Activated CD4-positive, CD25-positive, alpha-beta regulatory T cell treated with anti-CD3 and anti-CD28 coated beads, Interleukin-2, amount 50 U/mL, for 16 hours (primary cell): ENCODE measurements around the gene FBXO38.

Experiments
- DNase-seq: peaks from one replicate; pipeline ENCODE4 v3.0.0-alpha.2; 2020; ENCODE audit warnings: low read depth, low spot score

FBXO38 gene

GRCh38 chr5:148382961-148383360 lies 797 bp upstream of the FBXO38 start:
- no peak for DNase-seq

GRCh38 chr5:148384380-148384737 lies 601 bp downstream of the FBXO38 start:
- no peak for DNase-seq

GRCh38 chr5:148385094-148385493 lies 1.3 kb downstream of the FBXO38 start:
- DNase-seq = no peak

- no peak for DNase-seq
These were observed 2.3 kb downstream of the FBXO38 start for GRCh38 chr5:148386041-148386440.

- DNase-seq = no peak
These were observed 3.6 kb downstream of the FBXO38 start for GRCh38 chr5:148387325-148387724.

GRCh38 chr5:148388696-148389095 lies 4.9 kb downstream of the FBXO38 start:
- DNase-seq = no peak

- DNase-seq = no peak
These were observed 7.2 kb downstream of the FBXO38 start for GRCh38 chr5:148390914-148391313.

- DNase-seq = no peak
These were observed 7.7 kb downstream of the FBXO38 start for GRCh38 chr5:148391422-148391821.

GRCh38 chr5:148393390-148393741 lies 9.6 kb downstream of the FBXO38 start:
- no peak for DNase-seq

GRCh38 chr5:148394587-148395019 lies 10.8 kb downstream of the FBXO38 start:
- DNase-seq = no peak

GRCh38 chr5:148395031-148395430 lies 11.3 kb downstream of the FBXO38 start:
- no peak for DNase-seq

GRCh38 chr5:148397968-148398595 lies 14.3 kb downstream of the FBXO38 start:
- DNase-seq = no peak

GRCh38 chr5:148398698-148399121 lies 15.0 kb downstream of the FBXO38 start:
- DNase-seq = no peak

GRCh38 chr5:148401604-148402003 lies 17.8 kb downstream of the FBXO38 start:
- no peak for DNase-seq

GRCh38 chr5:148403344-148403743 lies 19.6 kb downstream of the FBXO38 start:
- no peak for DNase-seq

- DNase-seq = no peak
These were observed 22.6 kb downstream of the FBXO38 start for GRCh38 chr5:148406406-148406805.

GRCh38 chr5:148408092-148408491 lies 24.3 kb downstream of the FBXO38 start:
- DNase-seq = no peak

- DNase-seq = no peak
These were observed 28.4 kb downstream of the FBXO38 start for GRCh38 chr5:148412124-148412523.

- no peak for DNase-seq
These were observed 31.1 kb downstream of the FBXO38 start for GRCh38 chr5:148414833-148415232.

- DNase-seq = no peak
These were observed 32.7 kb downstream of the FBXO38 start for GRCh38 chr5:148416416-148416815.

- no peak for DNase-seq
These were observed 33.2 kb downstream of the FBXO38 start for GRCh38 chr5:148416921-148417320.

GRCh38 chr5:148418511-148418910 lies 34.8 kb downstream of the FBXO38 start:
- DNase-seq = no peak

GRCh38 chr5:148421661-148422060 lies 37.9 kb downstream of the FBXO38 start:
- DNase-seq = no peak

GRCh38 chr5:148425808-148426207 lies 42.0 kb downstream of the FBXO38 start:
- DNase-seq = no peak
